ENCODE results near the gene U2AF2.

The U2AF2 gene

DNA sequence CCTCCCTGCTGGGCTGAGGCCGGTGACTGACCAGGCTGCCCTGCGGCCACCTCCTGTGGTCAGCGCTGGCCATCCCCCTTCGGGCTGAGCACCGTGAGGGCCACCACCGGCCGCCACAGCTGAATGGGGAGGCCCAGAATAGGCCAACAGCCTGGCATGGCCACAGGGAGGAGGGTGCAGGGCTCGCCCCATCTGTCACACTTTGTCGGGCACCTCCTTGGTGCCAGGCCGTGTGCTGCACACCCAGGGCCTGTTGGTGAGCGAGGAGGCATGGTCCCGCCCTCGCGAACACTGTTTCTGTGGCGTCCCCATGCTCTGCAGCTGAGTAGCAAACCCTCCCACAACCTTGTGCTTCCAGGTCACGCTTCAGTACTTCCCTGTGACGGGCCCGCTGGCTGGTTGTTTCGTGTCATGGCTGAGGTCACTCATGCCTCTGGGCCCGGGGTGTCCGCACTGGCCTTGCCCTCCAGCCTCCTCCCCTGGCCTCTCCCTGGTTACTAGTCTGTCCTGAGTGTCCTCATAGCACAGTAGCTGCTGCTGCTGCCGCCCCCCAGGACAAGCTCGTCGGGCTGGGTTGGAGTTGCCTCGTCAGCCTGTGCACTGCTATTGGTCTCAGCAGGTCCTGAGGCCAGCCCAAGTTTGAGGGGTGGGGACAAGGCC lies 35.4 kb downstream of the U2AF2 start:
- DNase-seq (ENCODE audit: low read depth) = no peak

DNA sequence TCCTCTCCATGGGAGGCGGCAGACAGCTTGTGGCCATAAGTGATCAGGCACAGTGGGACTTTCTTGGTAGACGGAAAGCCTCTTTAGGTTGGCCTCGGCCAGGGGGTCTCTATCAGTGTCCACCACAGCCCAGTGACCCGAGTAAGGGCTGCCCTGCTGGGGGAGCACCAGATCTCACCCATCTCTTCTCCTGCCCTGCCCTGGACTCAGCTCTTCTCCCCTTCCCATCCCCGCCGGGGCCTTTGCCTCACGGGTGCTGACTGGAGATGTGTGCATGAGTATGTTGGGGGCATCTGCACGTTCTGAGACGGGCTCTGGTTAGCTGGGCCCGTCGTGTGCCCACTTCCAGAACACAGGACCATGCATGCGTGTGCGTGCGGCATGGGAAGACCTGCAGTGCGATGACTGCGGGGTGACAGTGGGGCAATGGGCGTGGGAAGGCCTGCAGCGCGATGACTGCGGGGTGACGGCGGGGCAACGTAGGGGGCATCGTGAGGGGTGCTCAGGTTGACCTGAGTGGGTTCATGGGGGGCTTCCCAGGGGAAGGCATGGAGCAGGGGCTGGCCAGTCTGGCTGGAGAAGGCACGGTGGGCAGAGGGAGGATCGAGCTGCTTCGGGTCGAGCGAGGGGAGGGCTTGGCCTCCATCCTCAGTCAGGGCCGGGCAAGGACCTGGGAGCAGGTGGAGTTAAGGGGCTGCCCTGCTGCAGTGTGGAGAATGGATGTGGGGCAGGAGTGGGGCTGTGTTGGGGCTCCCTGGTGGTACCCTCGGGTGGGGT lies 36.1 kb downstream of the U2AF2 start:
- DNase-seq (ENCODE audit: low read depth) = no peak

DNA sequence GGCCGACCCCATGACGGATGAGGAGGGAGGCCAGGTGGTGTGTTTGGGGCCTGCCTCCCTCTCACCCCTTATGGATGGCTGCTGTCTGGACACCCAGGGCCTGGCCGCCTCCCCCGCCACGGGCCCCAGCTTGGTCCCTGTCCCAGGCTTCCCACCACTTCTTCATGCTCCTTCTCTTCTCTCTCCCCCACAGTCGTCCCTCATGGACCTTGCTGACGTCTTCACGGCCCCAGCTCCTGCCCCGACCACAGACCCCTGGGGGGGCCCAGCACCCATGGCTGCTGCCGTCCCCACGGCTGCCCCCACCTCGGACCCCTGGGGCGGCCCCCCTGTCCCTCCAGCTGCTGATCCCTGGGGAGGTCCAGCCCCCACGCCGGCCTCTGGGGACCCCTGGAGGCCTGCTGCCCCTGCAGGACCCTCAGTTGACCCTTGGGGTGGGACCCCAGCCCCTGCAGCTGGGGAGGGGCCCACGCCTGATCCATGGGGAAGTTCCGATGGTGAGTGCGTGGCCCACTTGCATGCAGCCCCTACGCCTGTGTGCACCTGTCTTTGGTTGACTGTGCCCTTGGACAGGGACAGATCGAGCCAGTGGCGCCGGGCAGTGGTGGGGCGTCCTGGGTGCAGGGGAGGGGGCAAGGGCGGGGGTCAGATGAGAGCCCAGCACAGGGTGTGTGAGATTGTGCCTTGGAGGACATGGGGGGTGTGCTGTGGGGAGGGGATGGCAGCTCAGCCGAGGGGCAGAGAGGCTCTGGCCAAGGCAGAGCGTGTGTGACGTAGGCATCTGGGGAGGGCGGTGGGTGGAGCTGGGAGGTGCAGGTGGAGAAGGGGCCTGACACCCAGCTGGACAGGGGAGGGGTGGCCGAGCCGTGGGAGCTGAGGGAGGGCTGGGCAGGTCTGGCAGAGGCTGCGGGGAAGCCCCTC lies 37.0 kb downstream of the U2AF2 start:
- DNase-seq (ENCODE audit: low read depth) = no peak

DNA sequence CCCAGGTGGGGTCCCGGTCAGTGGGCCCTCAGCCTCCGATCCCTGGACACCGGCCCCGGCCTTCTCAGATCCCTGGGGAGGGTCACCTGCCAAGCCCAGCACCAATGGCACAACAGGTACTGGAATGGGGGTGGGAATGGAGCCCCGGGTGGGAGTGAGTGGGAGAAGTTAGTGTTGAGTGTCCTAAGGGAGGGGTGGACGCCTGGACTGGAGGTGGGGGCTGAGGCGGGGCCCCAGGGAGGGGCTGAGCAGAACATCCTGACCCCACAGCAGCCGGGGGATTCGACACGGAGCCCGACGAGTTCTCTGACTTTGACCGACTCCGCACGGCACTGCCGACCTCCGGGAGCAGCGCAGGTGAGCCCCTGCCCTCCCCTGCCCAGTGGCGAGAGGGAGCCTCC lies 37.8 kb downstream of the U2AF2 start:
- no peak for DNase-seq (ENCODE audit: low read depth)

DNA sequence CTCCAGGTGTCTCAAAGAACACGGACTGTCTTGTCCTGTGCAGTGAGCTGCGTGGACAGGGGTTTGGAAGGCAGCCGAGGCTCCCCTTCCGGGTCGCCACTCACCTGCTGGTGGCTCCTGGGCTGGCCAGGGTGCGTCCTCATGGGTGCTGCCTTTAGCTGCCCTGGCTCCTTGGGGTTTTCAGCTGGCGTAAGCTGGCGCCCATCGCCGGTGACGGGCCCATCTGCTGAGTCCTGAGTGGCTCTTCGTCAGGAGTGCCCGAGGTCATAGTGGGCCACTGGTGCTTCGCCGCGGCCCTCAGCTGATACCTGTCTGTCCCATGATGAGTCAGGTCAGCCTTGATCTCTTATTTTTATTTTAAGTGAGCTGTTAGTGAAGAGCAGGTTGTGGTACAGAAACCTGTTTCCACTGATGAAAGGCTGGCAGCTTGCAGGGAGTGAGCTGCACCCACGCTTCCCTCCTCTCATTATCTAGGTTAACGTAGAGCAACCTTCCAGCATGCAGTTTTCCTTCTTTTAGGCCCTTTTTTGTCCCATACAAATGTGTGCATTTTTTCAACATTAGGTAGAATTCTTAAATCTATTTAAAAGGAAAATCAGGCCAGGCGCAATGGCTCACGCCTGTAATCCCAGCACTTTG lies 38.6 kb downstream of the U2AF2 start:
- no peak for DNase-seq (ENCODE audit: low read depth)

DNA sequence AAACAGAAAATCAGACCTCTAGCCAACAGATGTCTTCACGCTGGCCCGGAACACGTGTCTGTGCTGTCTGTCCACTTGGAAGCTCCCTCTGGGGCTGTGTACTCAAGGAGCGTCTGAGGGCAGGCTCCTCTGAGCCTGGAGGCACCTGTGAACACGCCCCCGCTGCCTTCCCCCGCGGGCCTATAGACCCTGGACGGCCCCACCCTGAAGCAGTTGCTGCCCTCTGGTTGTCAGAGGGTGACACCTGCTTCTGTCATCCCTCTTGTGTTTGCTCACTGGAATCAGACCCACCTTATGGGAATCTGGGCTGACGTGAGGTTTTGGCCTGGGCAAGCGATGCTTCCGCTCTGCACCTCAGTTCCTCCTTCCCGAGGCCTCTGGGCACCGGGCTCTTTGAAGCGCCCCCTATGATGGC lies 39.4 kb downstream of the U2AF2 start:
- no peak for DNase-seq (ENCODE audit: low read depth)

DNA sequence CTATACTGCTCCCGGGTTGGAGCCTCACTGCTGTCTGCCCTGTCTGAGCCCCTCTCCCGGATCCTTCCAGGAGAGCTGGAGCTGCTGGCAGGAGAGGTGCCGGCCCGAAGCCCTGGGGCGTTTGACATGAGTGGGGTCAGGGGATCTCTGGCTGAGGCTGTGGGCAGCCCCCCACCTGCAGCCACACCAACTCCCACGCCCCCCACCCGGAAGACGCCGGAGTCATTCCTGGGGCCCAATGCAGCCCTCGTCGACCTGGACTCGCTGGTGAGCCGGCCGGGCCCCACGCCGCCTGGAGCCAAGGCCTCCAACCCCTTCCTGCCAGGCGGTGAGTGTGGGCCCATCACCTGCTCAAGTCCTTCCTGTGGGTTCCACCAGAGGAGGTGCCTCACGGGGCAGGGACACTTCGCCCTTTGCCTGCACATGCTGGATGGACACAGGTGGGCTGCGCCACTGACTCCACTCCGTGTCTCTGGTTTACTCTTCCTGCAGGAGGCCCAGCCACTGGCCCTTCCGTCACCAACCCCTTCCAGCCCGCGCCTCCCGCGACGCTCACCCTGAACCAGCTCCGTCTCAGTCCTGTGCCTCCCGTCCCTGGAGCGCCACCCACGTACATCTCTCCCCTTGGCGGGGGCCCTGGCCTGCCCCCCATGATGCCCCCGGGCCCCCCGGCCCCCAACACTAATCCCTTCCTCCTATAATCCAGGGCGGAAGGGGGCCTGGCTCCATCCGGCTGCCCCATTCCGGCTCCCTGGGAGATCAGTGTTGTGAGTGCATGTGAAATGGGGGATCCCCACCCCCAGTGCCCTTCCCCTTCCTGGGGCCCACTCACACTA lies 40.0 kb downstream of the U2AF2 start:
- no peak for DNase-seq (ENCODE audit: low read depth)

DNA sequence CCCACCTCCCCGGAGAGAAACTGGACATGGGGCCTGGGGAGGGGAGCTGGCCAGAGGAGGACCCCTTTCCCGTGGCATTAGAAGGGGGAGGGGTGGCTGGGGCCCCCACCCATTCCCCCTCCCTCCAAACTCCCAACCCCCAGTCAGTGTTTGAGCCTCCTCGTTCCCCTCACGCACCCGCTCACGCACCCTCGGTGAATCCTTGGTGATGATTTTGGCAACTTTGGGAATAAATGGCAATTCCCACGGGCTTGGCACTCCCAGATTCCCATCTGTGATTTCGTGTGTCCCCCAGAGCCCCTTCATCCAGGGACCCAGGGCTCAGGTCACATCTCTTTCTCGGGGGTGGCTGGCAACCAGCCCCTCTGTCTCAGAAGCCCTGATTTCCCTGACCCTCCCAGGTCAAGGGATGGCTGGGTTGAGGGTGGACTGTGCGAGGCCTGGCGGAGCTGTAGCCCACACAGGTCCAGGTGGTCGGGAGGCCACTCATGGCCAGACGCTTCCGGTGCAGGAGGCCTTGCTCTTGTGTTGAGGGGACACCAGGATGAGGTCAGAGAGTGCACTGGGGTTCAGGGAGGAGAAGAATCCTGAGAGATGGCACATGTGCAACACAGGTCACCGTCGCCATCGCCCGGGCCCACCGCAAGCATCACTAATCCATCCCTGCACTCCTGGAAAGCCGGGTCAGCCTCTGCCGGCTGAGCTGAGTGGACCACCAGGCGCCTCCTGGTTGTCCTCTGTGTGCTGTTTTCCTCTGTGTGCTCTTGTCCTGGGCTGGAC lies 40.9 kb downstream of the U2AF2 start:
- DNase-seq (ENCODE audit: low read depth) = no peak

DNA sequence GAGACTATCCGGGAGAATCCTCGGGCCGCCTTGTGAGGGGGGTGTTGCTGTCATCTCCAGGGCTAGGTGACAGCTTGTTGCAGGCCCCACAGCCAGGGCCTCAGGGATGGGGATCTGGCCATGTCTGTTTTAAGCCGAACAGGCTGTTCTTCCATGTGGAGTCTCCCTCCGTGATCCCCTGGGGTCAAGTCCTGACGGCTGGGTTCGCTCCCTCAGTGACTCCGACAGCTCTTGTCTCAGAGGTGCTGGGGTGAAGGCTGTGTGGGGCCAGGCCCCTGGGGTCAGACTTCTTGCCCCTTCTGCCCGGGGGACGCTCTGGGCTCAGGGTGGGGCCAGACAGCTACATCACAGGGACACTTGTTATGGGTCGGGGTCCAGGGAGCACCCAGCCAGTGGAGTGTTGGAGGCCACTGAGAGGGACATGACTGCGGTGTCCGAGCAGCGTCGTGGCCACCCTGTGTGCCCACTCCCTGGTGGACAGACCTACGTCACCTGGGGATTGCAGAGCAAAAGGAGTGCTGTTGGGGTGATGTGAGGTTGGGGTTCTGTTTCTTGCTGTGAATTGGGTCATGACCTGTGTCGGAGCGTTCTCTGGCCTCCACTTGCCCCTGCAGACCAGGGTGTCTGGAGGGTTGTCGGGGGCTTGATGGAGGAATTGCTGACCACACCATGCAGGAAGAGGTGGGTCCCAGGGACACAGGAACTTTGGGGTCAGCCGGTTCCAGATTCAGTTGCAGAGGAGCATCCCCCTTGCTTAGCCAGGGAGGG lies 41.6 kb downstream of the U2AF2 start:
- no peak for DNase-seq (ENCODE audit: low read depth)

DNA sequence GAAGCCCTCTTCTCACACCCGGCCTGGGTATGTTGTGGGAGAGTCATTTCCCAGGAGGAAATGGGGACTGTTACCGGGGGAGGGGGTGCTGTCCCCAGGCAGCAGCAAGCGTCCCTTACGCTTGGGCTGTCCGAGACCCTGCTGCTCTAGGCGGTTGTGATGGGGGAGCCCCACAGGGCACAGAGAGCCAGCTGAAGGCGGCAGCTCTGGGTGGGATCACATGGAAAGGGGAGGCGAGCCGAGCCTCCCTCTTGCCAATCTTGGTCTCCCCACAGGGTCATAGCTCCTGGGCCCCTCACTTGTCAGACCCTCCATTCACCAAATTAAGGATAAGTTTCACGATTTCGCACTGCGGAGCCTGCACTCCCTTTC lies 42.2 kb downstream of the U2AF2 start:
- DNase-seq (ENCODE audit: low read depth) = no peak

DNA sequence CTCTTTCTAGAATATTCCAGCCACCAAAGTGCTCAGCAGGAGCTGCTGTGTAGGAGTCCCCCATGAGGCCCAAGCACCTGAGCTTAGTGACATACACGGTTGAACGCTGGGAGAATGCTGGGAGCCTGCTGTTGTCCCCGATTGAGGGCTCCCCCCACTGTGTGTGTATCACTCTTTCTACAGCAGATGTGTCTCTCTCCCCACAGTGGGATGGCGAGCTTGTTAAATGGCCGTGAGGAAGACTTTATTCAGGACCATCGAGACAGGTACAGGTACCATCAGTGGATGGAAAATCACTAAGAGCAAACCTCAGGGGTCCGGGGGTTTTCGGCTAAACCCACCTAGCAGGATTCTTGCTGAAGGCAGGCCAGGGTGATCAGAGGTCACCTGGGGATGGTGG lies 42.9 kb downstream of the U2AF2 start:
- no peak for DNase-seq (ENCODE audit: low read depth)

DNA sequence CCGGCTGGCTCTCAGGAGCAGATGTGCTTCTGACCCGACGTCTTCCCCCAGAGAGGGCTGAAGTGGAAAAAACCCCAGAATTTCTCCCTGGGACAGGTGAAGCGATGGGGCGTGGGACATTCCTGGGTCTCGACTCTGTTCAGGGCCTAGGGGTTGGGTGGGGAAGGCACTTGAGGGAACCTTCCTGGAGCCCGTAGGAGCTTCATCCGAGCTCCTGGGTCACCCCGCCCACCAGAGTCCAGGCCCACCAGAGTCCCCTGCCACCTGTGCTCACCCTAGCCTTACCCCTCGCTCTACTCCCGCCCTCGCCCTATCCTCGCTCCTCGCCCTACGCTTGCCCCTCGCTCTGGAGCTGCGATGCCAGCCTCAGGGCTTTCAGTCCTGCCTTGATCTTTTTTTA lies 43.4 kb downstream of the U2AF2 start:
- DNase-seq (ENCODE audit: low read depth) = no peak

DNA sequence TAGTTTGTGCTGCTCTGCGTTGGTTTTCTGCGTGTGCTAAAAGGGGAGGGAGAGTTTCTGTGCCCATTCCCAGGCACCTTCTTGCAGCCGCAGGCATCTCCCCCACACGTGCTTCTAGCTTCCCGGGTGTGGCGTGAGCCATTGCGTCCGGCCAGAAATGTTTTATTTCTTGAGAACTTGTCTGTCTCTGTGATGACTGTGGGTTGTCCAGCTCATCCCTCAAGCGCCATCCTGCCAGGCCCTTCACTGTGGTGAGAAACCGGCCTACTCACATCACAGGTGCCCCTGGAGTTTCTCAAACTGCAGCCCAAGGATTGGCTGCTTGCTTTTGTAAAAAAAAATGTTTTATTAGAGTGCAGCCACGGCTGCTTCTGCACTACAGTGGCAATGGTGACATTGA lies 44.4 kb downstream of the U2AF2 start:
- no peak for DNase-seq (ENCODE audit: low read depth)

DNA sequence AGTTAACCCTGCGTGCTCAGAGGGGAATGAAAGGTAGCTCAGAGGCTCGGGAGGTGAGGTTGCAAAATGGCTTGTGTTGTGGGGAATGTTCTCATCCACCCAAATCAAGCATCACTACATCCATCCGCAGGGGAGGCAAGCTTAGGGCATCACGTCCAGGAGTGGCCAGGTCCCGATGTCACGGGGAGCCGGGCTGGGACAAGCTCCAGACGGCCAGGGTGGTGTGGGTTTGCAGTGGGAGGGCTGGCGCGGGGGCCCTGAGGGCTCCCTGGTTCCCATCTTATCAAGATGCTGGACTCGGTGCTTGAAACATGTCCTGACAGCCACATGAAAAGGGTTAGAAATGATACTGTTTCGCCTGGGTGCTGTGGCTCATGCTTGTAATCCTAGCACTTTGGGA lies 46.0 kb downstream of the U2AF2 start:
- DNase-seq (ENCODE audit: low read depth) = no peak

DNA sequence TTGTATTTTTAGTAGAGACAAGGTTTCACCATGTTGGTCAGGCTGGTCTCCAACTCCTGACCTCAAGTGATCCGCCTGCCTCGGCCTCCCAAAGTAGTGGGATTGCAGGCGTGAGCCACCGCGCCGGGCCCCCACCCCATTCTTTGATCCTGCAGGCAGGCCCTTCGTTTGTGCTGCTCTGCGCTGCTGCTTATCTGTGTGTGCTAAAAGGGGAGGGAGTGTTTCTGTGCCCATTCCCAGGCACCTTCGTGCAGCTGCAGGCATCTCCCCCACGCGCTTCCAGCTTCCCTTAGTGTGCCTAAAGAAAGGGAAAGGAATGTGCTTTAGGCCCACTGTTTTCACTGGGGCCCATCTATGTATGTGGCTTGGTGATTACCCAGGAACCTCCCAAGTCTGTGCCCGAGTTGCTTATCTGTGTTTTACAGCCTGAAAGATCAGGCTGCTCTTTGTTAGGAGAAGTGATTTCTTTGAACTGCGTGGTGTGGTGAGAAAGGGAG lies 47.3 kb downstream of the U2AF2 start:
- DNase-seq (ENCODE audit: low read depth) = no peak

DNA sequence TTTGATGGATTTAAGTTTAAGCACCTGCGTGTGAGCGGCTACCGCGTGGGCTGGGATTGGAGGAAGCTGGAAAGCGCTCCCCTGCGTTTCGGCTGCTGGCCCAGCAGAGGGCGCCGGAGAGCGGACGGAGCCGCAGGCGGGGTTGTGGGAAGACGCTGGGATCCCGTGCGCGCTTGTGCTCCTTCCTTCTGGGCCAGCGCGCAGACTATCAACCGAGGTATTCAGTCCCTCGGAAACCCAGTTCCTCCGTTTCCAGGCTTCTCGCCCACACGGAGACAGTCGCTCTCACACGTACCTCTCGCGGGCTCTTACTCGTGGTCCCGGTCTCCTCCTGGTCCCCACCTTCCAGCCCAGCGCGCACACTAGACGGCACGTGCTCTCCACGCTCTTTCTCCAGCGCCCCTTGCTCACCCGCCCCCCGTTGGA lies 49.0 kb downstream of the U2AF2 start:
- DNase-seq (ENCODE audit: low read depth) = peak; percentile 28

DNA sequence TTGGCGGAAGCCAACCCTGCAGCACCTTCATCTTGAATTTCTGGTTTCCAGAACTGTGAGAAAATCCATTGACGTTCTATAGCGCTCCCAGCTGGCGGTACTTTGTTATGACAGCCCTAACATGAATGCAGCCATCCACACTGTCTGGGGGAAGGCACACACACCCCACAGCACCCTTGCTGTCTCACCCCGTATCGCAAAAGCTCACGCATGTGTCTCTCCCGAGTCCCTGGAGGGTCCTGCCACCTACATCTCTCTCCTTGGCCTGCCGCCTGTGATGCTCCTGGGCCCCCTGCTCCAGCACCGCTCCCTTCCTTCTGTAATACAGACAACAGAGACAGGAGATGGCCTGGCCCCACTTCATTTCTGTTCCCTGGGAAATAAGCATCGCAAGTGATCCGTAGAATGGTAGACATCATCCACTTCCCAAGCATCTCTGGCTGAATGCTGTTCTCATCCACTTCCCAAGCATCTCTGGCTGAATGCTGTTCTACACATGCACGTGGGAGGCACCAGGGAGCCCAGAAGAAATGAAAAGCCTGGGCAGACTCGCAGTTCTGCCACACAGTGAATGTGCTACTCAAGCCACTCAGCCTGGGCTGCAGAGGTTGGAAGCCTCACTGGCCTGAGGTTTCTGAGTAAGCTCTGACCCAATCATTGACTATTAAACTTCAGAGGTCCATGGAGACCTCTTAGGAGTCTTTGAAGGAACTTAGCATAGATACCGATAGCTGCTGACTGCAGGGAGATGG lies 49.8 kb downstream of the U2AF2 start:
- no peak for DNase-seq (ENCODE audit: low read depth)

DNA sequence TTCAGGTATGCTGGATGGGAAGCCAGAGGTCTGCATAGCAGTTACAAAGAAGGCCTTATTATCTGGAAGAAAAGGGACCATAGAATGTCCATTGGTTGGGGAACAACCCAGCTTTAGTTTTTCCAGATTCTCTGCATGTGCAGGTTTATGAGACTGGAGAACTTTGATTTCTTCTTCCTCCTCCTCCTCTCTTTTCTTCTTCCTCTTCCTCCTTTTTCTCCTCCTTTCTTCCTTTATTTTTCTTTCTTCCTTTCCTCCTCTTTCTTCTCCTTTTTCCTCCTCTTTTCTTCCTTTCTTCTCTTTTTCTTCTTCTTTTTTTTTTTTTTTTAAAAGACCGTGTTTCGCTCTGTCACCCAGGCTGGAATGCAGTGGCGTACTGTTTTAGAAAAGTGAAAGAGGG lies 51.1 kb downstream of the U2AF2 start:
- no peak for DNase-seq (ENCODE audit: low read depth)

DNA sequence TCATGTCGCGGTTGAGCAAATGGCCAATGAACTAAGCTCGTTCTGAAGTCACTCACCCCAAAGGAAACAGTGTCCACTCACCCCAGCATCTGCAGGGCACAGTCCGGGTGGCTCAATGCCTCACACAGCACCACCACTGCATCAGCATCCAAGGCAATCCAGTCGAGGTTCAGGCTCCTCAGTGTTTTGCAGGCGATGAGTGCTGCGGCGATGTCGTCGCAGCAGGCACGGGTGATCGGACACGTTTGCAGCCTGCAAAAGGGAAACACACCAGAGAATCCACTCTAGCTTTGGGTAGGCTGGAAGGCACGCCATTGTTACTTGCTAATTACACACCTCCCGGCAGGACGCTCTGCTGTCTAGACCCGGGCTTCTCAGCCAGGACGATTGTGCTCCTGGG lies 56.9 kb downstream of the U2AF2 start:
- no peak for DNase-seq (ENCODE audit: low read depth)

Measured in stimulated activated CD8-positive, alpha-beta memory T cell treated with anti-CD3 and anti-CD28 coated beads, Interleukin-15, amount 100 ng/mL, for 24 hours (primary cell).